Left forelimb (tissue), 1 donor: ENCODE results near the gene SDR42E1.
"Not testable (repeated sequence)": the region's sequence is repeated elsewhere in the genome, so short reads cannot be mapped to it uniquely, and the experiment has no call there.

Source experiments
- DNase-seq: peaks from one replicate; pipeline ENCODE4 v3.0.0-alpha.2; 2018; ENCODE audit warnings: low spot score

Gene SDR42E1

GRCh38 chr16:82005027-82005830 is 6.0 kb downstream of the SDR42E1 start:
- no peak for DNase-seq

- no peak for DNase-seq
Measured at GRCh38 chr16:82004601-82005000, 6.7 kb downstream of the SDR42E1 start.

DNA sequence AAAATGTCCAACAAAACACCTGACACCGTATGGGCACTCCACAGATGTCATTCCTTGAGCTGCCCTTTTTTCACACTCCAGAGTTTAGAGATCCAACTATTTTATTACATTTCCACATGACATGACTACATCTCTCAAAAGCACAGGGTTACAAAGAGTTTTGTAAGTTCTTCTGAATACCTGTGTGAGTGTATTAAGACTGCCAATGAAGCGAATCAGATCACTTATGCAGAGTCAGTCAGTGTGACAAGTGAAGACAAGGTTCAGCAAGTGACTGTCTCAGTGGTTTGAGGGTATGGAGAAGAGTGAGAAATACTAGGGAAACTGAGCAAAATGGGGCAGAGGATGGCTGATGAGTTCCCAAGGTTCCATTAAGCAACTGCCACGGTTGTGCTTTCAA is 8.4 kb downstream of the SDR42E1 start:
- no peak for DNase-seq

DNA sequence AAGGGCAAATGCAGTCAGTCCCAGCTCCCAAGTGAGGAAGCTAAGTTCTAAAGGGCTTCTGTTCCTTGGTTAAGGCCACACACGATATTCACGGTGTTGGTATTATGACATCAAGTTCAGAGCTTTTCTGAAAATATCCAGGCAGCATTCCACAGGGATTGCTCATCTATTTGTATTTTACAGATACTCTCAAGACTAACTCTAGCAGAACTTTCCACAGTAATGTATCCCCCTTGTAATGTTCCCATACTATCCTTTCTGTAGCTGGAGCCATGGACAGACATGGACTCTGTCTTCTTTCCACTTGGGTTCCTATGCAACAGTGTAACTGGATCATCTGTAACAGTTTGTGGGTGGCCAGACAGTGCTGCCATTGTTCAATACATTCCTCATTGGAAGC is 13.5 kb downstream of the SDR42E1 start:
- DNase-seq = no peak

- no peak for DNase-seq
Measured at GRCh38 chr16:81996664-81997509, 14.4 kb downstream of the SDR42E1 start.

- DNase-seq = no peak
Measured at GRCh38 chr16:81995651-81996050, 15.6 kb downstream of the SDR42E1 start.

GRCh38 chr16:81994485-81994884 is 16.8 kb downstream of the SDR42E1 start:
- DNase-seq = no peak

DNA sequence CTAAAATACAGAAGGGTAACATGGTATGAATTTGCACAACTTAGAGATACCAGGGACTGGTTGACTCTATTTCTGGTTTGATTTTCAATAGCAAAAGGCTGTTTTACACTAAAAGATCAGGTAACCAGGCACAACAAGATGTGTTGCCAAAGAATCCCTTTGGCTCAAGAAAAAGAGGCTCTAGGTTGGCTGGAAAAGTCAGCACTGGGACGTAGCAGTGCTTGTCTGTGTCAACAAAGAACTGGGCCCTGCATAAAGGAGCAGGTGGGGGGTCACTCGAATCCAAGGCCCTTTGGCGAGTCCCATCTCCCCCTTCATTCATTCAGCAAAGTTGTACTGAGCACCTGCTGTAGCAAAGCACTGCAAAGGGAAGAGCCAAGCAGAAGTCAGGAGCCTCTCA is 18.4 kb downstream of the SDR42E1 start:
- no peak for DNase-seq

GRCh38 chr16:81987706-81988105 is 23.6 kb downstream of the SDR42E1 start:
- DNase-seq = no peak

DNA sequence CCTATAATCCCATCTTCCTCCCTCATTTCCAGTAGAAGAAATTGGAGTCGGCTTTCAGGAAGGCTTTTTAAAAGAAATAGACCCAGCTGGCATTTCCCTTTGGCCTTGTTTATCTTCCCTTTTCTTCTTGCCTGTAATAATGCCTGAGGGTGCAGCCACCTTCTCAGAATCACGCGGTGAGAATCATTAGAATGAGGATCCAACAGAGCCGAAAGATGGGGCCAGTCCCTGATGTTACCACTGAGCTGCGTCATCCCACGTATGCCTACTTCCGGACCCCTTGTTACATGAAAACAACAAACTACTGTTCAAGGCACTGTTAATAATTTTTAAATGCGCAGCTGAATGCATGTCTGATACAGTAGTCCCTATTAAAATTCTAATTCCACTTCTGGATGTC is 24.1 kb downstream of the SDR42E1 start:
- no peak for DNase-seq

DNA sequence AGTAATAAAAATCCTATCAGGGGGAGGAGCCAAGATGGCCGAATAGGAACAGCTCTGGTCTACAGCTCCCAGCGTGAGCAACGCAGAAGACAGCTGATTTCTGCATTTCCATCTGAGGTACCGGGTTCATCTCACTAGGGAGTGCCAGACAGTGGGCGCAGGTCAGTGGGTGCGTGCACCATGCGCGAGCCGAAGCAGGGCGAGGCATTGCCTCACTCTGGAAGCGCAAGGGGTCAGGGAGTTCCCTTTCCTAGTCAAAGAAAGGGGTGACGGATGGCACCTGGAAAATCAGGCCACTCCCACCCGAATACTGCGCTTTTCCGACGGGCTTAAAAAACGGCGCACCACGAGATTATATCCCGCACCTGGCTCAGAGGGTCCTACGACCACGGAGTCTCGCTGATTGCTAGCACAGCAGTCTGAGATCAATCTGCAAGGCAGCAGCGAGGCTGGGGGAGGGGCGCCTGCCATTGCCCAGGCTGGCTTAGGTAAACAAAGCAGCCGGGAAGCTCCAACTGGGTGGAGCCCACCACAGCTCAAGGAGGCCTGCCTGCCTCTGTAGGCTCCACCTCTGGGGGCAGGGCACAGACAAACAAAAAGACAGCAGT is 33.8 kb downstream of the SDR42E1 start:
- DNase-seq = not testable (repeated sequence)

DNA sequence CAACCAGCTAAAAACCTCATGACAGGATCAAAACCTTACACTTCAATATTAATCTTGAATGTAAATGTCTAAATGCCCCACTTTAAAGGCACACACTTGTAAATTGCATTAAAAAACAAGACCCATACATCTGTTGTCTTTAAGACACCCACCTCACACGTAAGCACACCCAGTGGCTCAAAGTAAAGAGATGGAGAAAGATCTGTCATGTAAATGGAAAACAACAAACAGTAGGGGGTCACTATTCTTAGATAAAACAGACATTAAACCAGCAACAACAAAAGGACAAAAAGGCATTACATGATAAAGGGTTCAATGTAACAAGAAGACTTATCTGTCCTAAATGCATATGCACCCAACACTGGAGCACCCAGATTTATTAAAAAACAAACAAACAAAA is 35.6 kb downstream of the SDR42E1 start:
- no peak for DNase-seq

GRCh38 chr16:81973737-81974136 is 37.5 kb downstream of the SDR42E1 start:
- DNase-seq = no peak

GRCh38 chr16:81971853-81972252 is 39.4 kb downstream of the SDR42E1 start:
- no peak for DNase-seq

- no peak for DNase-seq
Measured at GRCh38 chr16:81967358-81967757, 43.9 kb downstream of the SDR42E1 start.

DNA sequence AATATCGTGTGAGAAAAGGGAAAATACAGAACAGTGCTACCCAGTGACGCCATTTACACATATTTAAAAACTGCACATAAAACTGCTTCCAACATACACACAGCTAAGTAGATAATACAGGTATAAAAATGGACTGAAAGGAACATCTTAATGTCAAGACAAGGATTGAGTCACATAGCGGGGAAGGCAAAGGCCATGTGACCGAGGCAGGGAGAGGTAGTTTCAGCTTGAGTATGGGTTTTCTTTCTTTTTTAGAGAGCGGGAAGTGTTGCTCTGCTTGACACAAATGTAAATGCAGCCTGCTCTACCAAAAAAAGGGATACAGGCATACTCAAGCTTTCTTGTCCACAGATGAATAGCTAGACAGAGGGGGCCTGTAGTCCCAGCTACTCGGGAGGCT is 46.5 kb downstream of the SDR42E1 start:
- no peak for DNase-seq

GRCh38 chr16:81956213-81956948 is 54.9 kb downstream of the SDR42E1 start:
- DNase-seq = no peak

GRCh38 chr16:81951564-81951963 is 59.7 kb downstream of the SDR42E1 start:
- DNase-seq = no peak

DNA sequence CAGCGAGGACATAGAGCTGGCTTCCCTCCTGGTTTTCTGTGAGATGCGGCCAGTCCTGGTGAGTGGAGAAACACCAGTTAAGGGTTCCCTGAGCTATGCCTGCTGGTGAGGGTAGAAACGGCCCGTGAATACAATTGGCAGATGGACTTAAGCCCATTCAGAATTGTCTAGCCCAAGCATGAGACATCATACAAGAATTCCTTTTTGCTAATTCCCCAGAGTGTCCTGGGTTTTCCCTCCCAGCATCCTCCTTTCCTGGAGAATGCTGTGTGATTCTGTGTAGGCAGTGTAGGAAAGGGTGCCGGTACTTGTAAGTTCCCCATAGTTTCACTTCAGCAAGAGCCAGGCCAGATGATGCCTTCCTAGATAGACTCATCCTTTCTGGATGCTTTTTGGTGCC is 65.1 kb downstream of the SDR42E1 start:
- no peak for DNase-seq

DNA sequence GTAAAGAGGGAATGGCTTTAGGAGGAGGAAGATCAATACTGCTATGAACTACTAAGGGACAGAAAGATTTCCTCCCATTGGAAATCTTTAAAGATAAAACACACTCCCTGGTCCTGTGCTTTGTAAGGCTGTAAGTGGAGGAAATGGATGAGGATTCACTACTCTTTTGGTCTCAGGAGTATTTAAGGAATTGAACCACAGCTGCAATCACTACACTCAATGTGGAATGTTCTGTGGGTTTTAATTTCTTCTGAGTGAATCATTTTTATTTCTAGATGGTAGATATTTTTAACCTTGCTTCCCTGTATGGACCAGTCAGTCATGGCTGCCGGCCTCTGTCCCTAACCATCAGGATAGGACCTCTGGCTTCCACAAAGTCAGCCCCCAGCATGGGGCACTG is 65.6 kb downstream of the SDR42E1 start:
- no peak for DNase-seq

DNA sequence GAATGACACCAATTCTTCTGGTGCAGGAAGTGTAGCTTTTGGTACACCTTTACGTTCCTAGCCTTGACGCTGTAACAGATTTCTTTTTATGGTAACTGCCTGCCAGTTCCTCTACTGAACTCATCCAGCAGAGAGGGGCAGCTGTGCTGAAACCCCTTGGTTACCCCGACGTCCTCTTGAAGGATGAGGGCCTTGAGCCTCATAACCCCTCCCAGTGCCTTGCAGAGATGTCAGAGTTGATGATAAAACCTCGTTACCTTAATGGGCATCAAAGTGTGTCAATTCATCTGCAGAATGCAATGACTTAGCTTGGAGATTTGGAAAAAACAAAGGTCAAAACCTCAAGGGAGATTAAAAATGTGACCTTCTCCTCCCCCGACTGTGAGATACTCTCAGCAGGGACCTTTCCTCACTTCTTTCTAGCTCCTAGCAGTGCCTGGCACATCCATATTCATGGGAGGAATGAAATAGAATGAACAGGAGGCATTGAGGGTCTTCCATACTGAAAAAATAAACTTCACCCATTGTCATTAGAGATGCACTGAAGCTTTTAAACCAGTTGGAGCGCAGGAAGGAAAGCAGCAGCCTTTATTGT is 69.2 kb downstream of the SDR42E1 start:
- no peak for DNase-seq
